ENCODE results near the gene PROSER3. TPM values are rescaled to one million over a fixed set of nuclear protein-coding genes. Genes with fewer than 3 reads are reported as not detected.
A peak's percentile ranks its signal among the peaks of the same experiment; 100 is the strongest.

PROSER3 gene
- total RNA-seq, 1 donor = 5.8 TPM

DNA sequence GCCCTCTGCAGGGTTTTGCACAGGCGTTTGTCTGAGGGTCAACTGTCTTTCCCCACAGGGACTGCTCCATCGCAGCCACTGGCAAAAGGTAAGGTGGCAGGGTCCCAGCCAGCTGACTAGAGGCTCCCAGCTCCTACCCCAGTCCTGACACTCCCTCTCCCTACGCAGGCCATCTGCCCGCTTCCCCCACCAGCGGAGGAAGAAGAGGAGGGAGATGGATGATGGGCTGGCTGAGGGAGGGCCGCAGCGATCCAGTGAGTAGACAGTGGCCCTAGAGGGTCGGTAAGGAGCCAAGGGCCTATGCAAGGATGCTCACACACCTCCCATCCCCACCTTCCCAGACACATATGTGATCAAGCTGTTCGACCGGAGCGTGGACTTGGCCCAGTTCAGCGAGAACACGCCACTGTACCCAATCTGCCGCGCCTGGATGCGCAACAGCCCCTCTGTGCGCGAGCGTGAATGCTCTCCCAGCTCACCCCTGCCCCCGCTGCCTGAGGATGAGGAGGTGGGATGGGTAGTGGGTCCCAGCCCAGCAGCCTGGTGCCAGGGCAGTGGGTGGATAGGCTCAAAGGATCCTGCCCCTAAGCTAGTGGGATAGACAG lies 5.1 kb upstream of the PROSER3 start:
- TF ChIP-seq, protein P1, sequence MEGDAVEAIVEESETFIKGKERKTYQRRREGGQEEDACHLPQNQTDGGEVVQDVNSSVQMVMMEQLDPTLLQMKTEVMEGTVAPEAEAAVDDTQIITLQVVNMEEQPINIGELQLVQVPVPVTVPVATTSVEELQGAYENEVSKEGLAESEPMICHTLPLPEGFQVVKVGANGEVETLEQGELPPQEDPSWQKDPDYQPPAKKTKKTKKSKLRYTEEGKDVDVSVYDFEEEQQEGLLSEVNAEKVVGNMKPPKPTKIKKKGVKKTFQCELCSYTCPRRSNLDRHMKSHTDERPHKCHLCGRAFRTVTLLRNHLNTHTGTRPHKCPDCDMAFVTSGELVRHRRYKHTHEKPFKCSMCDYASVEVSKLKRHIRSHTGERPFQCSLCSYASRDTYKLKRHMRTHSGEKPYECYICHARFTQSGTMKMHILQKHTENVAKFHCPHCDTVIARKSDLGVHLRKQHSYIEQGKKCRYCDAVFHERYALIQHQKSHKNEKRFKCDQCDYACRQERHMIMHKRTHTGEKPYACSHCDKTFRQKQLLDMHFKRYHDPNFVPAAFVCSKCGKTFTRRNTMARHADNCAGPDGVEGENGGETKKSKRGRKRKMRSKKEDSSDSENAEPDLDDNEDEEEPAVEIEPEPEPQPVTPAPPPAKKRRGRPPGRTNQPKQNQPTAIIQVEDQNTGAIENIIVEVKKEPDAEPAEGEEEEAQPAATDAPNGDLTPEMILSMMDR (IDR thresholded peaks at IDR 0.05; ENCODE audit: extremely low read depth, low read depth, low read length) = no peak
- no peak overlapping the region for H2AFZ ChIP-seq (ENCODE audit: low read length)
- H3K4me1 ChIP-seq (ENCODE audit: insufficient read depth, low read length) = peaks cover 26% of the 10 kb centered on the region
- H3K4me2 ChIP-seq (ENCODE audit: insufficient read depth, low read length) = no peak overlapping the region
- H3K79me2 ChIP-seq (ENCODE audit: insufficient read depth, low read length) = peaks cover 21% of the 10 kb centered on the region
- no peak overlapping the region for H3K4me3 ChIP-seq (ENCODE audit: insufficient read depth, low read length)
- no peaks in the 10 kb centered on the region for H3K27me3 ChIP-seq (ENCODE audit: insufficient read depth, low read length)
- DNase-seq (ENCODE audit: insufficient read length, low spot score, missing footprints) = no peak
- H3K27ac ChIP-seq (ENCODE audit: low read depth, low read length) = no peak overlapping the region
- peaks cover 26% of the 10 kb centered on the region for H3K36me3 ChIP-seq (ENCODE audit: insufficient read depth, low read length)
- H4K20me1 ChIP-seq (ENCODE audit: insufficient read depth, low read length) = peaks cover 8% of the 10 kb centered on the region
- no peaks in the 10 kb centered on the region for H3K9me3 ChIP-seq (ENCODE audit: low read depth, low read length)

DNA sequence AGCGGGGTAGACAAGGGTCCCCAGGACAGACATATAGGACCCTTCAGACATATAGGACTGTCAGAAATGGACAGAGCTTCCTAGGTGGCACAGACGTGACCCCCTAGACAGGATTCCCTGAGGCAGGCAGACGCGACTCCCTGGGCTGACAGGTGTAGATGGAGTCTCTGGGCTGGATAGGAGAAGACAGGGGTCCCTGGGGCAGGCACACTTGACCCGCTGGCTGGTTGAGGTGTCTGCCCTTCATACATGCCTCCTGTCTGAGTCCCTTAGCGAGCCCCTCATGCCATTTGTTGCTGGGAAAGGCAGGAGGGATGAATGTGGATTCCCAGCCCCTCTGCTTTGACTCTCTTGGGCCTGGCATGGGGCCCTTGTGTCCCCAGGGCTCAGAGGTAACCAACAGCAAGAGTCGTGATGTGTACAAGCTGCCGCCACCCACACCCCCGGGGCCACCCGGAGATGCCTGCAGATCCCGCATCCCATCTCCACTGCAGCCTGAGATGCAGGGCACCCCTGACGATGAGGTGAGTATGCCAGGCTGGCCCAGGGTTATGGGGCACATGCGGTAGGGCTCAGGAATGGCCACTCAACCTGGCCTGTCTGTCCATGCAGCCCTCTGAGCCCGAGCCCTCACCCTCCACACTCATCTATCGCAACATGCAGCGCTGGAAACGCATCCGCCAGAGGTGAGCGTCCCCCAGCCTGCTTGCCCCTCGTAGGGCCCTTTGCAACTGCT lies 4.2 kb upstream of the PROSER3 start:
- peak; percentile 65 for DNase-seq (ENCODE audit: insufficient read length, low spot score, missing footprints)
- Histone ChIP-seq H3K9me3 (ENCODE audit: low read depth, low read length) (no peaks in the 10 kb centered on the region), H3K4me3 (ENCODE audit: insufficient read depth, low read length) (no peak overlapping the region), H3K4me2 (ENCODE audit: insufficient read depth, low read length) (no peak overlapping the region), H3K4me1 (ENCODE audit: insufficient read depth, low read length) (peaks cover 30% of the 10 kb centered on the region), H2AFZ (ENCODE audit: low read length) (no peak overlapping the region), H4K20me1 (ENCODE audit: insufficient read depth, low read length) (peaks cover 8% of the 10 kb centered on the region), H3K27ac (ENCODE audit: low read depth, low read length) (no peak overlapping the region), H3K79me2 (ENCODE audit: insufficient read depth, low read length) (peaks cover 23% of the 10 kb centered on the region), H3K36me3 (ENCODE audit: insufficient read depth, low read length) (peaks cover 26% of the 10 kb centered on the region), H3K27me3 (ENCODE audit: insufficient read depth, low read length) (no peaks in the 10 kb centered on the region)
- TF ChIP-seq, protein P1 (IDR thresholded peaks at IDR 0.05; ENCODE audit: extremely low read depth, low read depth, low read length) = no peak

DNA sequence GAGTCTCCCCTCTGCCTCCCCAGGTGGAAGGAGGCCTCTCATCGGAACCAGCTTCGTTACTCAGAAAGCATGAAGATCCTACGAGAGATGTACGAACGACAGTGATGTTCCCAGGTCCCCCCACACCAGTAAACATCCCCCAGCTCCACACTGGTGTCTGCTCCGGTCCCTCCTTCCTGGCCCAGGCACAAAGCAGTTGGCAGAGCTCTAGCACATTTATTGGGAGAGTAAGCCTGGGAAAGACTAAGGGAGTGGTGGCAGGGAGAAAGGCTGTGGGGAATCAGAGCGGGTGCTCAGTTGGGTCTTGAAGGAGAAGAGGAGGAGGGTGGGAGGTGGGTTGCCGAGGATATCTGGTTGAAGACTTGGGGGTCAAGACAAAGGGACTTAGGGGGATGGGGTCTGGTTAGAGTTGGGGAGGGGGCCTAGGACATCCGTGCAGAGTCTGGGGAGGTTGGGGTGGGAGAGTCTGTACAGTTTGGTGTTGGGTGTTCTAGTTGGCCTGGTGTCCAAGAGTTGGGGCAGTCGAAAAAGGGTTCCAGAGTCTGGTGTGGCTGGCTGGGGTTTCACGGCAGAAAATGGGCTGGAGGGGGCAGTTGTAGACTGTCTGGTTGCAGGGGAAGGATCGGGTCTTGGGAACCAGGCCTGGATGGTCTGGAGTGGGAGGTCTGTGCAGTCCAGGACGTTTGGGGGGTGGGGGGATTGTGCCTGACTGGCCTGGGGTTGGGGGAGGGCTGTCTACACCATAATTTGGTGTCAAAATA lies 3.4 kb upstream of the PROSER3 start:
- H3K4me3 ChIP-seq (ENCODE audit: insufficient read depth, low read length) = peak overlapping the region; percentile 76
- H3K27ac ChIP-seq (ENCODE audit: low read depth, low read length) = peak overlapping the region; percentile 84
- H3K4me2 ChIP-seq (ENCODE audit: insufficient read depth, low read length) = peak overlapping the region; percentile 64
- H2AFZ ChIP-seq (ENCODE audit: low read length) = no peak overlapping the region
- TF ChIP-seq, protein P1 (IDR thresholded peaks at IDR 0.05; ENCODE audit: extremely low read depth, low read depth, low read length) = no peak
- H3K79me2 ChIP-seq (ENCODE audit: insufficient read depth, low read length) = peaks cover 24% of the 10 kb centered on the region
- H3K4me1 ChIP-seq (ENCODE audit: insufficient read depth, low read length) = peaks cover 29% of the 10 kb centered on the region
- no peaks in the 10 kb centered on the region for H3K9me3 ChIP-seq (ENCODE audit: low read depth, low read length)
- peak; percentile 69 for DNase-seq (ENCODE audit: insufficient read length, low spot score, missing footprints)
- peaks cover 26% of the 10 kb centered on the region for H3K36me3 ChIP-seq (ENCODE audit: insufficient read depth, low read length)
- H4K20me1 ChIP-seq (ENCODE audit: insufficient read depth, low read length) = peaks cover 14% of the 10 kb centered on the region
- H3K27me3 ChIP-seq (ENCODE audit: insufficient read depth, low read length) = no peaks in the 10 kb centered on the region

DNA sequence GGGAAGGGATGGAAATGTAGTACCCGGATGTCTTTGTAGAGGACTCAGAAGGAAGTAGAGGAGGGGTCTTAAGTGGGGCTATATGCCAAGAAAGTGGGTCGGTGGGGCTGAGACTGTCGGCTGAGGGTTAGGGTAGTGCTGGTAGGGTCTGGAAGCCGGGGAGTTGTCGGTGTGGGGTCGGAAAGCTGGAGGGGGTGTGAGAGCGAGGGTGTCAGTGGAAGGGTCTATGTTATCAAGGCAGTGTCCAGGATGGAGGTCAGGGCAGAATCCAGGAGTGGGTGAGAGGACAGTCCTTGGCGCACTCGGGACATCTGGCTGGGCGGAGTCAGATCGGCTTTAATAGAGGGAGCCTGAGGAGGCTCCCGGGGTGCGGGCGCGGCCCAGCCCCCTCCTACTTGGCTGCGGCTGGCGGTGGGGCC lies 2.8 kb upstream of the PROSER3 start:
- Histone ChIP-seq H3K27ac (ENCODE audit: low read depth, low read length) (peak overlapping the region; percentile 84), H3K9me3 (ENCODE audit: low read depth, low read length) (no peaks in the 10 kb centered on the region), H3K79me2 (ENCODE audit: insufficient read depth, low read length) (peaks cover 24% of the 10 kb centered on the region), H2AFZ (ENCODE audit: low read length) (no peak overlapping the region), H3K4me1 (ENCODE audit: insufficient read depth, low read length) (peaks cover 27% of the 10 kb centered on the region), H4K20me1 (ENCODE audit: insufficient read depth, low read length) (peaks cover 15% of the 10 kb centered on the region), H3K4me2 (ENCODE audit: insufficient read depth, low read length) (peak overlapping the region; percentile 64), H3K27me3 (ENCODE audit: insufficient read depth, low read length) (no peaks in the 10 kb centered on the region), H3K36me3 (ENCODE audit: insufficient read depth, low read length) (peaks cover 27% of the 10 kb centered on the region), H3K4me3 (ENCODE audit: insufficient read depth, low read length) (peak overlapping the region; percentile 76)
- TF ChIP-seq, protein P1 (IDR thresholded peaks at IDR 0.05; ENCODE audit: extremely low read depth, low read depth, low read length) = no peak
- DNase-seq (ENCODE audit: insufficient read length, low spot score, missing footprints) = no peak

Measured in osteoblast (primary cell).